Esophagus squamous epithelium (tissue), 5 donors: ENCODE data around the gene SECTM1. TPM values are rescaled to one million over a fixed set of nuclear protein-coding genes. Genes with fewer than 3 reads are reported as not detected.

Experiments
- DNase-seq: peaks from one replicate; lab custom pipeline; 2025; lab: John Stamatoyannopoulos, UW
- H3K27ac ChIP-seq, 4 donors: fragments of 200-600 bp; sonication (generic); one replicate each; pipeline ENCODE4 v1.5.1; 2016 to 2019; ENCODE audit warnings: mild to moderate bottlenecking in 1 of 4
- H3K27me3 ChIP-seq, 4 donors: fragments of 200-600 bp; sonication (generic); 1 replicate in 3 of 4; 2 replicates in 1 of 4; pipeline versions ENCODE4 v1.5.1 to v1.6.0; 2017 to 2021; ENCODE audit warnings: antibody characterized with exemption in 1 of 4
- H3K36me3 ChIP-seq, 3 donors: fragments of 200-600 bp; sonication (generic); one replicate each; pipeline ENCODE4 v1.5.1; 2016 to 2019
- H3K4me1 ChIP-seq, 3 donors: fragments of 200-600 bp; sonication (generic); one replicate each; pipeline ENCODE4 v1.5.1; 2017 to 2019
- H3K4me3 ChIP-seq, 4 donors: fragments of 200-600 bp; sonication (generic); 1 replicate in 3 of 4; 2 replicates in 1 of 4; pipeline ENCODE4 v1.5.1; 2016 to 2019; ENCODE audit warnings: mild to moderate bottlenecking in 2 of 4, moderate library complexity in 1 of 4
- H3K9me3 ChIP-seq, 3 donors: fragments of 200-600 bp; sonication (generic); one replicate each; pipeline ENCODE4 v1.5.1; 2016 to 2019
- POLR2A ChIP-seq, 4 donors: fragments of 450-650 bp; IDR thresholded peaks; one replicate each; pipeline ENCODE4 v1.6.1; 2017; ENCODE audit warnings: antibody characterized with exemption in 4 of 4, mild to moderate bottlenecking in 4 of 4, moderate library complexity in 3 of 4
- WGBS, 2 donors: methylation state at CpG; one replicate each; pipeline ENCODE4 v1.1.5; 2018; 5-methylcytosine and 5-hydroxymethylcytosine counted together
- intact Hi-C: fragments of 100-400 bp; cut with DNase I; formaldehyde crosslinking; loops from one replicate; pipeline ENCODE4 v1.15.0; 2022
- total RNA-seq, 4 donors: library from RNA; depleted of rRNA; stranded (reverse); fragments of >200 nt; gene quantifications; one replicate each; pipeline ENCODE4 v1.1.0, GENCODE V29; 2016
- TF ChIP-seq, protein P1 (sequence below), 6 experiments: fragments of 450-650 bp in 4 of 6; fragments of 200-600 bp in 2 of 6; sonication (generic) in 2 of 6; IDR thresholded peaks; one replicate each; pipeline ENCODE4 v1.5.1; 2016 to 2019; ENCODE audit warnings: antibody characterized with exemption in 6 of 6, mild to moderate bottlenecking in 4 of 6, moderate library complexity in 4 of 6
- donor health status: DM: yes; HTN: yes; CAD: no.

SECTM1 gene
- total RNA-seq, 4 donors from 2014 or later = 4.3 to 19.5 (median 6.5) TPM

DNA sequence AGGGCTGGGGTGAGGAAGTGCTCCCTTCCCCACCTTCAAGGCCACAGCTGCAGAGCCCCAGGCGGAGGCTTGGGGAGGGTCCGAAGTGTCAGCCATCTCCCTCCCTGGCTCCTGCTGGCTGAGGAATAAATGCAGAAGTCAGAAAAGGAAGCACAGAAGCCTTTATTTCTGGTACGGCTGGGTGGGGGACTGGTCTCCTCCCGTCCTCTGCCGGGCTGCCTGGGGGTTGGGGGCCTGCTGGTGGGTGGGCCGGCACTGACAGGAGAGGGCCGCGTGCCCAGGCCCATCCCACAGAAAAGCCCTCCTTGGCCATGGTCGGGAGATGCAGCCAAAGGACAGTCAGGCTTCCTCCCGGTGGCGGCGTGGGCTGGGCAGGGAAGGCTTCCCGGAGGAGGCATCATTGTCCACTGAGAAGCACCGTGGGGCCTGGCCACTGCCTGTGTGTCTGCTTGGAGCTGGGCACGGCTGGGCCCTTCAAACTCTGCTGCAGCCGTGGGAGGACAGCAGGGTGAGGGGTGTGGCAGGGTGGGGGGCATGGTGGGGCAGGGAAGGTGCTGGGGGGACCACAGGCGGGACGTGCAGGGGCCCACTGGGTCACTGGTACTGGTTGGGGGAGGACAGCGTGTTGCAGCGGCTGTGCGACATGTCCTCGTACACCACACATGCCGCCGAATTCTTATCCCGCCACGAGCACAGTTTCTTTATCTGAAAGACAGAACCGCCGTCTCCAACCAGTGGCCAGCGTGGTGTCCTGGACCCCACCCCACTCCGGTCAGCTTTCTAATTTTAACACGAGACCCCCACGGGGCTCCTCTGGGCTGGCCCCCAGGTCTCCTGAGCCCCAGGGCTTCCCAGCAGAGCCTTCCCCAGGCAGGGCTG is 18.6 kb downstream of the SECTM1 start:
- intact Hi-C loops = no loop called here
- Histone ChIP-seq H3K27me3 (peaks cover 5 to 81% (median 16%) of the 10 kb centered on the region in 4 donors), H3K4me3 (peak overlapping the region in 2 of 4 donors; percentile 31 to 44), H3K36me3 (no peaks in the 10 kb centered on the region), H3K9me3 (no peaks in the 10 kb centered on the region), H3K27ac (no peak overlapping the region), H3K4me1 (peaks cover 0 to 21% (median 10%) of the 10 kb centered on the region in 3 donors)
- WGBS, 2 donors = 27 to 70% methylated on average over 2 to 12 of the region's 32 CpGs
- no peak for TF ChIP-seq POLR2A (IDR thresholded peaks at IDR 0.05)
- TF ChIP-seq, protein P1, sequence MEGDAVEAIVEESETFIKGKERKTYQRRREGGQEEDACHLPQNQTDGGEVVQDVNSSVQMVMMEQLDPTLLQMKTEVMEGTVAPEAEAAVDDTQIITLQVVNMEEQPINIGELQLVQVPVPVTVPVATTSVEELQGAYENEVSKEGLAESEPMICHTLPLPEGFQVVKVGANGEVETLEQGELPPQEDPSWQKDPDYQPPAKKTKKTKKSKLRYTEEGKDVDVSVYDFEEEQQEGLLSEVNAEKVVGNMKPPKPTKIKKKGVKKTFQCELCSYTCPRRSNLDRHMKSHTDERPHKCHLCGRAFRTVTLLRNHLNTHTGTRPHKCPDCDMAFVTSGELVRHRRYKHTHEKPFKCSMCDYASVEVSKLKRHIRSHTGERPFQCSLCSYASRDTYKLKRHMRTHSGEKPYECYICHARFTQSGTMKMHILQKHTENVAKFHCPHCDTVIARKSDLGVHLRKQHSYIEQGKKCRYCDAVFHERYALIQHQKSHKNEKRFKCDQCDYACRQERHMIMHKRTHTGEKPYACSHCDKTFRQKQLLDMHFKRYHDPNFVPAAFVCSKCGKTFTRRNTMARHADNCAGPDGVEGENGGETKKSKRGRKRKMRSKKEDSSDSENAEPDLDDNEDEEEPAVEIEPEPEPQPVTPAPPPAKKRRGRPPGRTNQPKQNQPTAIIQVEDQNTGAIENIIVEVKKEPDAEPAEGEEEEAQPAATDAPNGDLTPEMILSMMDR (IDR thresholded peaks at IDR 0.05) = no peak
- no peak for DNase-seq

DNA sequence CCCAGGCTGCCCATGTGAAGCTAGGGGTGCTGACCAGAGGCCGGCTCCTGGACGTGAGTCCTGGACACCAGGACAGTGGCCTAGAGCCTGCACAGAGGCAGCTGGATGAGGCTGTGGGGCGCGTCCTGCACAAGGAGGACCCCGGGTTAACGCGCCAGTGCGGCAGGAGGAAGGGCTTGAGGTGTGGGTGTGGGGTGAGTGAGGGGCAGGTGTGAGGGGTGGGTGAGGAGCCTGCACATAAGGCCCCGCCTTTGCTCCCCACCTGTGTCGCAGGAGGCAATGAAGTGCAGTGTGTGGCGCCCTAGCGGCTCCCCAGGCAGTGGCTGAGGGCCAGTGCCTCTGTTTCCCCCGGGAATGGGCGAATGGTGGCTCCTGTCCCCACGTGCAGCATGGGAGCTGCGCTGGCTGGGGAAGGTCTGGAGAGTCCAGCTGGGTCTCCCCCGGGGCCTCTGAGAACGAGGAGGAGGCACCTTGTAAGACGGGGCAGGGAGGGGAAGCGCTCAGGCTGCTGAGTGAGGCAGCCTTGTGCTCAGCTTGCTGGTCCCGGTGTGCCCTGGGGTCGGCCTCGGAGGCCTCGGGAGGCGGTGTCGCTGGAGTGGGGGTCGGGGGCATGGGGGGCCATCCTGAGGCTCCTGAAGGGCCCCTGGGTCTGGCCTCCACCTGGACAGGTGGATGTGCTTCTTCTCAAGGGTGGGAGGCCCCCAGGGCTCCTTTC is 19.4 kb downstream of the SECTM1 start:
- no peaks in the 10 kb centered on the region for H3K9me3 ChIP-seq
- WGBS, 2 donors = 80 to 82% methylated on average over 10 to 11 of the region's 27 CpGs
- H3K36me3 ChIP-seq = no peaks in the 10 kb centered on the region
- peaks cover 5 to 87% (median 16%) of the 10 kb centered on the region in 4 donors for H3K27me3 ChIP-seq
- no peak for TF ChIP-seq POLR2A (IDR thresholded peaks at IDR 0.05)
- TF ChIP-seq, protein P1 (IDR thresholded peaks at IDR 0.05) = no peak
- no peak overlapping the region for H3K27ac ChIP-seq
- no peak for DNase-seq
- H3K4me3 ChIP-seq = no peak overlapping the region
- peaks cover 0 to 21% (median 10%) of the 10 kb centered on the region in 3 donors for H3K4me1 ChIP-seq
- intact Hi-C loops = no loop called here

DNA sequence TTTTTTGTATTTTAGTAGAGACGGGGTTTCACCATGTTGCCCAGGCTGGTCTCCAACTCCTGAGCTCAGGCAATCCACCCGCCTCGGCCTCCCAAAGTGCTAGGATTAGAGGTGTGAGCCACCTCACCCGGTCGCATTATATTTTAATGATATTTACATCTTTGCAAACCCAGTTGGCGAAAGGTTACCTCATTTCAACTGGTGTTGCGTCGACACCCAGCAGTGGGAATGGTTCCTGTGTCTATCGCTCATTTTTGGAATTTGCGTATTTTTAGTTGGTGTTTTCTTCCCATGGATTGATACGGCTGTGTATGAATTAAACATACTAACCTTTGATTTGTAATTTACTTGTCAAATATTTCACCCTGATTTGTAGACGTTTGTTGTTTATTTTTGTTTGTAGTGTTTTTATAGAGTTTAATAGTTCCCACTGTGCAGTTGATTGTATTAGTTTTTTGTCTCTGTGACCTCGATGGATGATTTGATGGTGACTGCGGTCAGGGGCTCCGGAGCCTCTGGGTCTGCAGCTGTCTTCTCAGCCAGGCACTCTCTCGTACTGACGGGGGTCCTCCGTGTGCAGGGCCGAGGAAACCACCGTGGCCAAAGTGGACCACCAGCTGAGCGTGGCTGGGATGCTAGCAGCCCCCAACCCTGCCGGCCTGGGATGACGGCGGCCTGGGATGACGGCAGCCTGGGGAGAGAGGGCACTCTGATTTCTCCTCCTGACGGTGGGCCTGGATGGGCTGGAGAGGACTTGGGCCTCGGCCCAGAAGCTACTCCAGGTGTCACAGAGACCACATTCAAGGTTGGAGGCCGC is 20.2 kb downstream of the SECTM1 start:
- TF ChIP-seq, protein P1 (IDR thresholded peaks at IDR 0.05) = no peak
- TF ChIP-seq POLR2A (IDR thresholded peaks at IDR 0.05) = no peak
- whole genome bisulfite sequencing, 2 donors = 79 to 83% methylated on average over 14 to 18 of the region's 28 CpGs
- peaks cover 5 to 95% (median 16%) of the 10 kb centered on the region in 4 donors for H3K27me3 ChIP-seq
- H3K4me1 ChIP-seq = peaks cover 4 to 21% (median 10%) of the 10 kb centered on the region in 3 donors
- DNase-seq = no peak
- H3K27ac ChIP-seq = no peak overlapping the region
- H3K36me3 ChIP-seq = no peaks in the 10 kb centered on the region
- H3K9me3 ChIP-seq = no peaks in the 10 kb centered on the region
- intact Hi-C loops = no loop called here
- no peak overlapping the region for H3K4me3 ChIP-seq

DNA sequence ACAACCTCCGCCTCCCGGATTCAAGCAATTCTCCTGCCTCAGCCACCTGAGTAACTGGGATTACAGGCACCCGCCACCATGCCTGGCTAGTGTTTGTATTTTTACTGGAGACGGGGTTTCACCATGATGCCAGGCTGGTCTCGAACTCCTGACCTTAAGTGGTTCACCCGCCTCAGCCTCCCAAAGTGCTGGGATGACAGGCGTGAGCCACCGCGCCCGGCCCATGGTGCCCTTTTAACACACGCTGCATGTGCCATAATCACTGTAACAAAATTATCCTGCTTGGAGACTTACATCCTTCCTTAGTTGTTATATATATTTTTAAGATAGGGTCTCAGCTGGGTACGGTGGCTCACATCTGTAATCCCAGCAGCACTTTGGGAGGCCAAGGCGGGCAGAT is 21.6 kb downstream of the SECTM1 start:
- H3K27ac ChIP-seq = no peak overlapping the region
- peaks cover 4 to 21% (median 10%) of the 10 kb centered on the region in 3 donors for H3K4me1 ChIP-seq
- no peaks in the 10 kb centered on the region for H3K9me3 ChIP-seq
- TF ChIP-seq, protein P1 (IDR thresholded peaks at IDR 0.05) = no peak
- no peak for TF ChIP-seq POLR2A (IDR thresholded peaks at IDR 0.05)
- no peaks in the 10 kb centered on the region for H3K36me3 ChIP-seq
- H3K4me3 ChIP-seq = no peak overlapping the region
- intact Hi-C loops = no loop called here
- DNase-seq = no peak
- peaks cover 5 to 97% (median 16%) of the 10 kb centered on the region in 4 donors for H3K27me3 ChIP-seq
- WGBS, 2 donors = 80 to 87% methylated on average over 5 to 13 of the region's 13 CpGs
